GM20000 (cell line): Measurements from ENCODE around the gene MLPH.

ENCODE experiments used
- DNase-seq: peaks from one replicate; pipeline ENCODE4 v3.0.0; 2012; ENCODE audit warnings: low spot score
- TF ChIP-seq, protein P1 (sequence below): IDR thresholded peaks from 2 replicates; pipeline ENCODE4 v1.5.1; 2012; ENCODE audit warnings: mild to moderate bottlenecking, control low read depth; ENCODE audit errors: extremely low read depth, missing control alignments

The MLPH gene

GRCh38 chr2:237599465-237600110 lies 112.5 kb downstream of the MLPH start:
- DNase-seq: no peak
- TF ChIP-seq, protein P1, sequence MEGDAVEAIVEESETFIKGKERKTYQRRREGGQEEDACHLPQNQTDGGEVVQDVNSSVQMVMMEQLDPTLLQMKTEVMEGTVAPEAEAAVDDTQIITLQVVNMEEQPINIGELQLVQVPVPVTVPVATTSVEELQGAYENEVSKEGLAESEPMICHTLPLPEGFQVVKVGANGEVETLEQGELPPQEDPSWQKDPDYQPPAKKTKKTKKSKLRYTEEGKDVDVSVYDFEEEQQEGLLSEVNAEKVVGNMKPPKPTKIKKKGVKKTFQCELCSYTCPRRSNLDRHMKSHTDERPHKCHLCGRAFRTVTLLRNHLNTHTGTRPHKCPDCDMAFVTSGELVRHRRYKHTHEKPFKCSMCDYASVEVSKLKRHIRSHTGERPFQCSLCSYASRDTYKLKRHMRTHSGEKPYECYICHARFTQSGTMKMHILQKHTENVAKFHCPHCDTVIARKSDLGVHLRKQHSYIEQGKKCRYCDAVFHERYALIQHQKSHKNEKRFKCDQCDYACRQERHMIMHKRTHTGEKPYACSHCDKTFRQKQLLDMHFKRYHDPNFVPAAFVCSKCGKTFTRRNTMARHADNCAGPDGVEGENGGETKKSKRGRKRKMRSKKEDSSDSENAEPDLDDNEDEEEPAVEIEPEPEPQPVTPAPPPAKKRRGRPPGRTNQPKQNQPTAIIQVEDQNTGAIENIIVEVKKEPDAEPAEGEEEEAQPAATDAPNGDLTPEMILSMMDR: no peak

DNA sequence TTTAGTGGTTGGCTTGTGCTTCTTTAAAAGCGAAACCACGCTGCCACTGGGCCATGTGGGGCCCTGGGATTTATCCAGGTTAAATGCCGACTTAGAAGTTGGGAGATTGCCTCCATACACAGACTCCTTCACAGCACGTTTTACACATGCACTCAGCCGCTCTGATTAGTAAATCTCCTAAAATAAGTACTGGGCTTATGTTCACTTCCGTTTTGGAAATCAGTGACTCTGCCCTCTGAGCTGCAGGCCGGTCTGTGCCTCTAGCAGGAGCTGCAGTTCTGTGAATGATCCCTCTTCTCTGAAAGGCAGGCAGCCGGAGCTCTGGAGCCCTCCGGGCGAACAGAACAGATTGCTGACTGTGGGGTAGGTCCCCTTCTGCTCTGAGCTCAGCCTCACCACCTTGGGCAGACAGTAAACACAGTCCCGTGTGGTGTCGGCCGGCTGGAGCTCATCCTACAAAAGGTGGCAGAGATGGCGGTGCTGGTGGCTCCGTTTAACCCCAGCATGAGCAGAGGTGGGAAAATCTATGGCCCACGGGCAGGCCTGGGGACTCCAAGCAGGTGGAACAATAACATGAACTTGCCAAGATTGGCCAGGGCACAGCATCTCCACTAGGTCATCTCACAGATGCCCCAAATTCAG lies 113.3 kb downstream of the MLPH start:
- TF ChIP-seq, protein P1: no peak
- DNase-seq: no peak

DNA sequence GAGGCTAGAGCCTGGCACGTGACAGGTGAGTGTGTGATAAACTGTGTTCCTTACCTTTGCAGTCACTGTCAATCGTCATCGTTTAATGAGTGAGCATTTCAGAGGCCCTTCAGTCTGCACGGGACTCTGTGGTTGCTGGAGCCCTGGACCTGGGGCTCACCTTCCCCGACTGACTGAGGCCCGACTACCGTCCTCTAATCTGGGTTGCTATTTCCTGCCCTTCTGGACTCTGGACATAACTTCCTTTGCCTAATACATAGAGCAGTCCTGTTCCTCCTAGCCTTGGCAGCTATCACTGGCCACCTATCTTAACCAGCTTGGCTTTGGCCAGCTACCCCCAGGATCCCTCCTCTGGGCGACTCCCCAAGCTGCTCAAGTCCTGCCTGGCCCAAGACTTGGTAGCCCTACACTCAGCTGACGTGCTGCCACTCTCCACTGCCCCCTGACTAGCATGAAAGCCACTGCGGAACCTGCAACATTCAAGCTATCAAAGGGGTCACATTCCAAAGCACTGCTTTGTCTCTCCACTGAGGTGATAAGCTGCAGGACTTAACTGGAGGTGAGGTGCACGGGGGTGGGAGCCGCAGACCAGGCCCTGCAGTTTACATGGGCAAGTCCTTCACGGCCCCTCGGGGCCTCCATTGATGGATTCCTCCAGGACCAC lies 114.5 kb downstream of the MLPH start:
- TF ChIP-seq, protein P1: no peak
- no peak for DNase-seq

- TF ChIP-seq, protein P1: no peak
- no peak for DNase-seq
Measured at GRCh38 chr2:237602409-237602808, 115.4 kb downstream of the MLPH start.

- TF ChIP-seq, protein P1: no peak
- DNase-seq: no peak
Measured at GRCh38 chr2:237603049-237603717, 116.1 kb downstream of the MLPH start.

DNA sequence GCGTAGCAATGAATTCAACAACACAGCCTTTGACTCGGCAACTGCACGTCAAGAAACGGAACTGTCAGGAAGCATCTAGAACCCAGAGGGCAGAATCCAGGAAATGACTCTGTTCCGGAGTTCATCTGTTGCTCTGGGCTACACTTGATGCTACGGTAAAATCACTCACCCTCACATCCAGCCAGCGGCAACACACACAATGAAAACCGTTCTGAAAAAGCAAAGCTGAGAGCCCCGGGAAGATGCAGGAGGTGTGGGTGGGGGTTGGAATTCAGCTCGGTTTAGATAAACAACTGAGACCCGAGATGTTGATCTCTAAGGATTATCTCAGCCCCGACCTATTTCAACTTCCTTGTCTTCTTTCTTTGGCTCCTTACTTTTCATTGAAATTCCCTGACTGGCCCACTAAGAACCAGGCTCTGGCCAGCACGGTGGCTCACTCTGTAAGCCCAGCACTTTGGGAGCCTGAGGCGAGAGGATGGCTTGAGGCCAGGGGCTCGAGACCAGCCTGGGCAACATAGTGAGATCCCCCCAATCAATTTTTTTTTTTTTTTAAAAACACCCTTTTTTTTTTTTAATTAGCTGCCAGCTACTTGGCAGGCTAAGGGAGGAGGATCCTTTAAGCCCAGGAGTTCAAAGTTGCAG lies 116.8 kb downstream of the MLPH start:
- TF ChIP-seq, protein P1: no peak
- DNase-seq: peak; percentile 61
